CD14-positive monocyte (primary cell): ENCODE data around the gene CDIP1. TPM values are rescaled to one million over a fixed set of nuclear protein-coding genes. Genes with fewer than 3 reads are reported as not detected.
A peak's percentile ranks its signal among the peaks of the same experiment; 100 is the strongest.

Experiments
- DNase-seq, 3 donors: peaks; one replicate each; pipeline ENCODE4 v3.0.0-alpha.2; 2011 to 2022
- H2AFZ ChIP-seq: 2 replicates; pipeline ENCODE4 v1.6.0; 2012; ENCODE audit warnings: mild to moderate bottlenecking, low read depth, low read length, inconsistent platforms; ENCODE audit not compliant: insufficient read depth, poor library complexity, severe bottlenecking
- H3K27ac ChIP-seq, 2 donors: 1 replicate in 1 of 2; 2 replicates in 1 of 2; pipeline ENCODE4 v1.5.1; 2012 to 2013; ENCODE audit warnings: low read length in 2 of 2, control low read depth in 1 of 2, inconsistent platforms in 1 of 2, low read depth in 1 of 2, mild to moderate bottlenecking in 1 of 2
- H3K27me3 ChIP-seq, 2 donors: one replicate each; pipeline versions ENCODE4 v1.6.0 to v1.6.1; 2011 to 2013; ENCODE audit warnings: low read length in 2 of 2; ENCODE audit not compliant: control insufficient read depth in 2 of 2, insufficient read depth in 2 of 2
- H3K36me3 ChIP-seq, 2 donors: replicated peaks in 1 of 2; 1 replicate in 1 of 2; 2 replicates in 1 of 2; pipeline versions ENCODE4 v1.5.1 to v1.6.1; 2012 to 2013; ENCODE audit warnings: low read length in 2 of 2, control low read depth in 1 of 2, inconsistent platforms in 1 of 2, mild to moderate bottlenecking in 1 of 2; ENCODE audit not compliant: insufficient read depth in 2 of 2, control insufficient read depth in 1 of 2
- H3K4me1 ChIP-seq, 2 donors: 1 replicate in 1 of 2; 2 replicates in 1 of 2; pipeline versions ENCODE4 v1.5.1 to v1.6.1; 2012 to 2013; ENCODE audit warnings: low read length in 2 of 2, control low read depth in 1 of 2, inconsistent platforms in 1 of 2, mild to moderate bottlenecking in 1 of 2, moderate library complexity in 1 of 2; ENCODE audit not compliant: insufficient read depth in 2 of 2, control insufficient read depth in 1 of 2
- H3K4me2 ChIP-seq: replicated peaks from 2 replicates; pipeline ENCODE3; 2012; ENCODE audit warnings: low read length, moderate library complexity, mild to moderate bottlenecking; ENCODE audit not compliant: poor library complexity, severe bottlenecking; ENCODE audit errors: extremely low read depth
- H3K4me3 ChIP-seq, 3 experiments: fragments of 200-600 bp in 1 of 3; sonication (generic) in 1 of 3; replicated peaks in 1 of 3; 1 replicate in 2 of 3; 2 replicates in 1 of 3; pipeline ENCODE4 v1.5.1; 2011 to 2013; ENCODE audit warnings: low read length in 3 of 3, mild to moderate bottlenecking in 3 of 3, control low read depth in 2 of 3, low read depth in 2 of 3, inconsistent platforms in 1 of 3, moderate library complexity in 1 of 3
- H3K79me2 ChIP-seq: 2 replicates; pipeline ENCODE4 v1.6.0; 2012; ENCODE audit warnings: mild to moderate bottlenecking, control low read depth, inconsistent platforms, low read length, moderate library complexity; ENCODE audit not compliant: insufficient read depth
- H3K9ac ChIP-seq: 2 replicates; pipeline ENCODE4 v1.6.0; 2017; ENCODE audit warnings: low read length, mild to moderate bottlenecking; ENCODE audit not compliant: insufficient read depth, poor library complexity, severe bottlenecking
- H3K9me3 ChIP-seq, 2 donors: replicated peaks in 1 of 2; 1 replicate in 1 of 2; 2 replicates in 1 of 2; pipeline versions ENCODE4 v1.5.1 to v1.6.1; 2012 to 2013; ENCODE audit warnings: low read length in 2 of 2, control low read depth in 1 of 2; ENCODE audit not compliant: control insufficient read depth in 1 of 2, insufficient read depth in 1 of 2
- H4K20me1 ChIP-seq: 2 replicates; pipeline ENCODE4 v1.6.0; 2012; ENCODE audit warnings: mild to moderate bottlenecking, low read length, control low read depth, moderate library complexity; ENCODE audit not compliant: insufficient read depth
- H3K27ac Mint-ChIP-seq, 7 donors: one replicate each; pipeline ENCODE4 v1.8.0; 2020; ENCODE audit warnings: mild to moderate bottlenecking in 7 of 7, mixed read lengths in 7 of 7, moderate library complexity in 6 of 7, inconsistent platforms in 2 of 7
- H3K27me3 Mint-ChIP-seq, 3 donors: one replicate each; pipeline ENCODE4 v1.8.0; 2021 to 2022; ENCODE audit warnings: low read depth in 3 of 3, mild to moderate bottlenecking in 3 of 3, mixed read lengths in 3 of 3, moderate library complexity in 3 of 3, inconsistent platforms in 1 of 3
- H3K36me3 Mint-ChIP-seq, 2 donors: one replicate each; pipeline ENCODE4 v1.8.0; 2020; ENCODE audit warnings: mixed read lengths in 2 of 2, inconsistent platforms in 1 of 2, mild to moderate bottlenecking in 1 of 2
- H3K4me1 Mint-ChIP-seq: one replicate; pipeline ENCODE4 v1.8.0; 2020; ENCODE audit warnings: mild to moderate bottlenecking, mixed read lengths
- H3K4me3 Mint-ChIP-seq, 2 donors: one replicate each; pipeline ENCODE4 v1.8.0; 2020; ENCODE audit warnings: mild to moderate bottlenecking in 2 of 2, mixed read lengths in 2 of 2, moderate library complexity in 1 of 2
- H3K9me3 Mint-ChIP-seq, 7 donors: one replicate each; pipeline ENCODE4 v1.8.0; 2020 to 2022; ENCODE audit warnings: mixed read lengths in 7 of 7, mild to moderate bottlenecking in 6 of 7, moderate library complexity in 6 of 7, inconsistent platforms in 2 of 7
- CTCF ChIP-seq: fragments of 200-600 bp; IDR thresholded peaks from one replicate; pipeline ENCODE4 v1.8.0; 2022; ENCODE audit warnings: antibody characterized with exemption, mild to moderate bottlenecking
- WGBS: methylation state at CpG from one replicate; pipeline ENCODE4 v1.1.5; 2013; ENCODE audit warnings: missing lambda C conversion rate; ENCODE audit not compliant: insufficient coverage; 5-methylcytosine and 5-hydroxymethylcytosine counted together
- intact Hi-C, 2 donors: fragments of 100-400 bp; cut with micrococcal nuclease; formaldehyde crosslinking; loops; one replicate each; pipeline versions ENCODE4 v1.15.0 to v1.15.1; 2023
- polyA plus RNA-seq, 3 donors: library from polyadenylated mRNA; depleted of rRNA in 1 of 3; unstranded in 2 of 3; stranded (reverse) in 1 of 3; fragments of 300-500 nt in 2 of 3; fragments of >200 nt in 1 of 3; fragmentation: Illumina TruSeq in 2 of 3; gene quantifications; 1 replicate in 2 of 3; 2 replicates in 1 of 3; pipeline ENCODE4 v1.2.3, GENCODE V29; 2012 to 2021

The CDIP1 gene
- polyA plus RNA-seq, 3 donors: 8.6 to 11.2 (median 10.8) TPM

GRCh38 chr16:4531811-4532210, 6.8 kb downstream of the CDIP1 start:
- Mint-ChIP-seq H3K27ac (no peak overlapping the region), H3K27me3 (peaks cover 0 to 4% (median under 1%) of the 10 kb centered on the region in 3 donors), H3K4me1 (peaks cover 27% of the 10 kb centered on the region), H3K9me3 (peaks cover 0 to 3% (median 0%) of the 10 kb centered on the region in 7 donors), H3K4me3 (no peak overlapping the region), H3K36me3 (peaks cover 21 to 30% of the 10 kb centered on the region in 2 donors)
- Histone ChIP-seq H3K9me3 (no peaks in the 10 kb centered on the region), H3K9ac (no peak overlapping the region), H2AFZ (no peak overlapping the region), H3K4me3 (no peak overlapping the region), H3K36me3 (peaks cover 10 to 14% of the 10 kb centered on the region in 2 donors), H3K79me2 (peaks cover 36% of the 10 kb centered on the region), H3K27ac (no peak overlapping the region), H3K4me2 (no peak overlapping the region), H3K4me1 (peaks cover 6 to 15% of the 10 kb centered on the region in 2 donors), H4K20me1 (peaks cover 14% of the 10 kb centered on the region), H3K27me3 (no peaks in the 10 kb centered on the region)
- DNase-seq: no peak
- WGBS: 96% methylated on average over 7 of the region's 8 CpGs
- intact Hi-C loops: no loop called here
- TF ChIP-seq CTCF: no peak

- Mint-ChIP-seq H3K4me3 (no peak overlapping the region), H3K27ac (peak overlapping the region in 1 of 7 donors; percentile 72), H3K9me3 (peaks cover 0 to 3% (median 0%) of the 10 kb centered on the region in 7 donors), H3K4me1 (peaks cover 20% of the 10 kb centered on the region), H3K36me3 (peaks cover 25% of the 10 kb centered on the region in 2 donors), H3K27me3 (peaks cover 0 to 2% (median 0%) of the 10 kb centered on the region in 3 donors)
- Histone ChIP-seq H3K27ac (no peak overlapping the region), H3K9me3 (no peaks in the 10 kb centered on the region), H3K4me3 (no peak overlapping the region), H3K4me1 (peaks cover 9 to 18% of the 10 kb centered on the region in 2 donors), H2AFZ (no peak overlapping the region), H3K27me3 (no peaks in the 10 kb centered on the region), H3K9ac (no peak overlapping the region), H3K4me2 (no peak overlapping the region), H3K36me3 (peaks cover 10 to 14% of the 10 kb centered on the region in 2 donors), H4K20me1 (peaks cover 8% of the 10 kb centered on the region), H3K79me2 (peaks cover 34% of the 10 kb centered on the region)
- TF ChIP-seq CTCF: no peak
- intact Hi-C loops: no loop called here
- DNase-seq: no peak
- 53% methylated on average over 6 of the region's 16 CpGs for WGBS
Observed at GRCh38 chr16:4529085-4530060, 9.2 kb downstream of the CDIP1 start.
